Measurements from ENCODE around the gene WTAP. TPM values are rescaled to one million over a fixed set of nuclear protein-coding genes. Genes with fewer than 3 reads are reported as not detected.

WTAP gene
- total RNA-seq, 4 donors from 2014 or later, result 32.6 to 119 (median 88.1) TPM

DNA sequence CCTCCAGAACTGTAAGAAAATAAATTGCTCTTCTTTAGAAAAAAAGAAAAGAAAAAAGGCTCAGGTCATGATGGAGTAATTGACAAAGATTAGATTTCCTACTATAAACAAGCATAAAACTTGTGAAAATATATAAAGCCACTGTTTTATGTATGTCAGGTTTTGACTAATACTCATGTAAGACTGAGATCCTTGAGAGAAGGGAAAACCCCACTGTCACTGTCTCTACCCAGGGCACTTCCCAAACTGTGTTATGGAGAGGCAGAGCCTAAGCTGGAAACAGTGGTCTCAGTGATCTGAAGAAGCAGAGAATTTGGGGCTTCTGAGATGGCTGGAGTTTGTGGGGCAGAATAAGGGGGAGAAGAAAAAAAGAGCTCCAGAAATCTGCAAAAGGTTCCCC, 42.2 kb downstream of the WTAP start:
- no peaks in the 10 kb centered on the region for H3K9me3 ChIP-seq
- H3K4me1 ChIP-seq, result no peaks in the 10 kb centered on the region
- TF ChIP-seq, protein P1, sequence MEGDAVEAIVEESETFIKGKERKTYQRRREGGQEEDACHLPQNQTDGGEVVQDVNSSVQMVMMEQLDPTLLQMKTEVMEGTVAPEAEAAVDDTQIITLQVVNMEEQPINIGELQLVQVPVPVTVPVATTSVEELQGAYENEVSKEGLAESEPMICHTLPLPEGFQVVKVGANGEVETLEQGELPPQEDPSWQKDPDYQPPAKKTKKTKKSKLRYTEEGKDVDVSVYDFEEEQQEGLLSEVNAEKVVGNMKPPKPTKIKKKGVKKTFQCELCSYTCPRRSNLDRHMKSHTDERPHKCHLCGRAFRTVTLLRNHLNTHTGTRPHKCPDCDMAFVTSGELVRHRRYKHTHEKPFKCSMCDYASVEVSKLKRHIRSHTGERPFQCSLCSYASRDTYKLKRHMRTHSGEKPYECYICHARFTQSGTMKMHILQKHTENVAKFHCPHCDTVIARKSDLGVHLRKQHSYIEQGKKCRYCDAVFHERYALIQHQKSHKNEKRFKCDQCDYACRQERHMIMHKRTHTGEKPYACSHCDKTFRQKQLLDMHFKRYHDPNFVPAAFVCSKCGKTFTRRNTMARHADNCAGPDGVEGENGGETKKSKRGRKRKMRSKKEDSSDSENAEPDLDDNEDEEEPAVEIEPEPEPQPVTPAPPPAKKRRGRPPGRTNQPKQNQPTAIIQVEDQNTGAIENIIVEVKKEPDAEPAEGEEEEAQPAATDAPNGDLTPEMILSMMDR (IDR thresholded peaks at IDR 0.05), result no peak
- no peak for TF ChIP-seq POLR2A (IDR thresholded peaks at IDR 0.05)
- intact Hi-C loops (cut with DNase I; ENCODE audit: low total_unique reads), result no loop called here
- H3K36me3 ChIP-seq, result peaks cover 0 to 30% (median 7%) of the 10 kb centered on the region in 4 donors
- in situ Hi-C loops (cut with MboI; ENCODE audit: low pct_ligation_motif_present in 1 of 4, low pct_unique_long_range_greater_than_20kb in 1 of 4, low sequenced_read_pairs in 3 of 4), result no loop called here
- no peak overlapping the region for H3K4me3 ChIP-seq
- H3K27ac ChIP-seq, result no peak overlapping the region
- H3K27me3 ChIP-seq, result no peaks in the 10 kb centered on the region
- no peak for DNase-seq

DNA sequence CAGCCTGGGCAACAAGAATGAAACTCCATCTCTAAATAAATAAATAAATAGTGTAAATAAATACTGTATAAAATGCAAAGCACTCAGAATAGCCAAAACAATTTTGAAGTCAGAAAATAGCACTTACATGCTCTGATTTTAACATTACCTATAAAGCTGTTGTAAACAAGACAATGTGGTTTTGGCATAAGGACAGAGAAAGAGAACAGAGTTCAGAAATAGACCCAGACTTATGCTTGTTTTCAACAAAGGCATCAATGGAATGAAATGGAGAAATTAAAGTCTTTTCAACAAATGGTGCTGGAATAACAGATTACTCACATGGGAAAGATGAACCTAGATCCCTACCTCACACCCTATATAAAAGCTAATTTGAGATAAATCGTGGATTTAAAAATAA, 44.9 kb downstream of the WTAP start:
- intact Hi-C loops (cut with DNase I; ENCODE audit: low total_unique reads) (no loop called here), in situ Hi-C loops (cut with MboI; ENCODE audit: low pct_ligation_motif_present in 1 of 4, low pct_unique_long_range_greater_than_20kb in 1 of 4, low sequenced_read_pairs in 3 of 4) (no loop called here)
- no peaks in the 10 kb centered on the region for H3K9me3 ChIP-seq
- no peak overlapping the region for H3K27ac ChIP-seq
- H3K36me3 ChIP-seq, result peaks cover 0 to 25% (median 4%) of the 10 kb centered on the region in 4 donors
- 0 to 55% methylated on average over 1 of the region's 1 CpG for WGBS, 2 donors (ENCODE audit: low coverage in 1 of 2)
- no peaks in the 10 kb centered on the region for H3K27me3 ChIP-seq
- TF ChIP-seq POLR2AphosphoS5 (IDR thresholded peaks at IDR 0.05), result no peak
- no peak for TF ChIP-seq POLR2A (IDR thresholded peaks at IDR 0.05)
- TF ChIP-seq, protein P1 (IDR thresholded peaks at IDR 0.05), result no peak
- no peak for TF ChIP-seq EP300 (IDR thresholded peaks at IDR 0.05; ENCODE audit: low read depth)
- H3K4me3 ChIP-seq, result no peak overlapping the region
- DNase-seq, result no peak
- H3K4me1 ChIP-seq, result peaks cover 0 to 11% (median 4%) of the 10 kb centered on the region in 4 donors

DNA sequence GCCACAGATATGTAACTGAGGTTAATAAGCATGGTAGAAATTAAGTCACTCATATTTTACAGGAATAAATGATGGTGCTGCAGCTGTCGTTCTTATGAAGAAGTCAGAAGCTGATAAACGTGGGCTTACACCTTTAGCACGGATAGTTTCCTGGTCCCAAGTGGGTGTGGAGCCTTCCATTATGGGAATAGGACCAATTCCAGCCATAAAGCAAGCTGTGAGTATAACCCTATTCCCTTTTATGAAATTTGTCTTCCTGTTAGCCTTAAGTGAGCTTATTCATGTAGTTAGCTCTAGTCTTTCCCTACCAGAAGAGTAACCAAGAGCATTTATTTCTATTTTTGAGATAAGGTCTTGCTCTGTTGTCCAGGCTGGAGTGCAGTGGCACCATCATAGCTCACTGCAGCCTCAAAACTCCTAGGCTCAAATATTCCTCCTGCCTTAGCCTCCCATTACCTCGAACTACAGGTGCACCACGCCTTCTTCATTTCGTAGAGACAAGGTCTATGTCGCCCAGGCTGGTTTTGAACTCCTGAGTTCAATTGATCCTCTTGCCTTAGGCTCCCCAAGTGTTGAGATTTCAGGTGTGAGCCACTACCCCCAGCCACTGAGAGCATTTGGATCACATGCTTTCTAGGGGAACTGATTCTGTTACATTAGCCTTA, 50.1 kb downstream of the WTAP start:
- intact Hi-C loops (cut with DNase I; ENCODE audit: low total_unique reads), result no loop called here
- TF ChIP-seq POLR2AphosphoS5 (IDR thresholded peaks at IDR 0.05), result peak in 1 of 3 donors; percentile 17
- no peak for TF ChIP-seq EP300 (IDR thresholded peaks at IDR 0.05; ENCODE audit: low read depth)
- TF ChIP-seq, protein P1 (IDR thresholded peaks at IDR 0.05), result no peak
- TF ChIP-seq POLR2A (IDR thresholded peaks at IDR 0.05), result peak; percentile 13
- Histone ChIP-seq H3K36me3 (peaks cover 0 to 39% (median 17%) of the 10 kb centered on the region in 4 donors), H3K27ac (peak overlapping the region; percentile 68 to 81 (median 76)), H3K4me1 (peaks cover 0 to 30% (median 13%) of the 10 kb centered on the region in 4 donors), H3K27me3 (no peaks in the 10 kb centered on the region), H3K4me3 (no peak overlapping the region), H3K9me3 (no peaks in the 10 kb centered on the region)
- 27 to 63% methylated on average over 4 to 7 of the region's 7 CpGs for WGBS, 2 donors (ENCODE audit: low coverage in 1 of 2)
- DNase-seq, result peak; percentile 56
- in situ Hi-C loops (cut with MboI; ENCODE audit: low pct_ligation_motif_present in 1 of 4, low pct_unique_long_range_greater_than_20kb in 1 of 4, low sequenced_read_pairs in 3 of 4), result loop anchor here in 2 of 4 donors (25.0 kb wide), 1 partner anchor 90 kb away; the partner anchor contains the start of gene SOD2 (in 2 of the 2)

DNA sequence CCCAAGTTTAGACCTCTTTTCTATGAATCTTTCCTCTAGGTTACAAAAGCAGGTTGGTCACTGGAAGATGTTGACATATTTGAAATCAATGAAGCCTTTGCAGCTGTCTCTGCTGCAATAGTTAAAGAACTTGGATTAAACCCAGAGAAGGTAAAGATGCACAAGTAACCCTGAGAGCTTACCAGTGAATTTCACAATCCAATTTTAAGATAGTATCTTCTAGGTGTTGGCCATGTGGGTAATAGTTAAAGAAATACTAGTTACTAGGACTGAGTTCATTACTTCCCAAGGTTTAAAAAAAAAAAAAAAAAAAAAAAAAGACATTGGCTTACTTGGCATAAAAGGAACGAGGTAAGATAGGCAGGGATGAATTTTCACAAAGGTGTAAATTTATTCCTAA, 50.8 kb downstream of the WTAP start:
- Histone ChIP-seq H3K27me3 (no peaks in the 10 kb centered on the region), H3K4me3 (no peak overlapping the region), H3K36me3 (peaks cover 0 to 47% (median 21%) of the 10 kb centered on the region in 4 donors), H3K27ac (peak overlapping the region; percentile 68 to 81 (median 76)), H3K9me3 (no peaks in the 10 kb centered on the region), H3K4me1 (peaks cover 0 to 30% (median 13%) of the 10 kb centered on the region in 4 donors)
- TF ChIP-seq POLR2AphosphoS5 (IDR thresholded peaks at IDR 0.05), result no peak
- TF ChIP-seq EP300 (IDR thresholded peaks at IDR 0.05; ENCODE audit: low read depth), result no peak
- TF ChIP-seq POLR2A (IDR thresholded peaks at IDR 0.05), result no peak
- TF ChIP-seq, protein P1 (IDR thresholded peaks at IDR 0.05), result no peak
- intact Hi-C loops (cut with DNase I; ENCODE audit: low total_unique reads), result no loop called here
- WGBS, 2 donors (ENCODE audit: low coverage in 1 of 2), result 47 to 66% methylated on average over 1 of the region's 1 CpG
- no peak for DNase-seq
- in situ Hi-C loops (cut with MboI; ENCODE audit: low pct_ligation_motif_present in 1 of 4, low pct_unique_long_range_greater_than_20kb in 1 of 4, low sequenced_read_pairs in 3 of 4), result loop anchor here in 2 of 4 donors (25.0 kb wide), 1 partner anchor 91 kb away; the partner anchor contains the start of gene SOD2 (in 2 of the 2)

Data from transverse colon (tissue), 4 donors.